GM19452 (cell line): ENCODE data around the gene RARS2.
A peak's percentile ranks its signal among the peaks of the same experiment; 100 is the strongest.
"Not testable (repeated sequence)": the region's sequence is repeated elsewhere in the genome, so short reads cannot be mapped to it uniquely, and the experiment has no call there.

Source experiments
- ATAC-seq: cut with Tn5 transposase; IDR thresholded peaks from one replicate; pipeline ENCODE4 v1.9.1; 2021; ENCODE audit not compliant: unreplicated experiment

The RARS2 gene

DNA sequence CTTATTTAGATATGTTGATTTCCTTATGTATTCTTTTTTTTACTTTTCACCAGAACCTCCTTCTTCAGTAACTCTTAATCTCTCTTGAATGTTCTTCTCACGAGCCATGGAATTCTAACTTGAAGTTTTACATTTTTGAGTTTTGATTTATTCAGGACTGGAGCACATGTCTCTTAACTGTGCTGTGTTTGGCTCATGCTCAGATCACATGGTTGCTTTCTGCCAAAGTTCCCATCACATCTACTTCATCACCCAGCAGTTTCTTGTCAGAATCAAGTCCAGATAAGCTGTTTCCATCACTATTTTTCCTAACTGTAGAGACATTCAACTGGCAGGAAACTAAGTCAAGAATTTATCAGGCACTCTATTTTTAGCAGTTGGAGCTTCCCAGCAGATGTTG, 85.3 kb downstream of the RARS2 start:
- ATAC-seq = no peak

GRCh38 chr6:87501809-87502572, 87.8 kb downstream of the RARS2 start:
- ATAC-seq = no peak

- no peak for ATAC-seq
Measured at GRCh38 chr6:87498048-87498447, 91.7 kb downstream of the RARS2 start.

DNA sequence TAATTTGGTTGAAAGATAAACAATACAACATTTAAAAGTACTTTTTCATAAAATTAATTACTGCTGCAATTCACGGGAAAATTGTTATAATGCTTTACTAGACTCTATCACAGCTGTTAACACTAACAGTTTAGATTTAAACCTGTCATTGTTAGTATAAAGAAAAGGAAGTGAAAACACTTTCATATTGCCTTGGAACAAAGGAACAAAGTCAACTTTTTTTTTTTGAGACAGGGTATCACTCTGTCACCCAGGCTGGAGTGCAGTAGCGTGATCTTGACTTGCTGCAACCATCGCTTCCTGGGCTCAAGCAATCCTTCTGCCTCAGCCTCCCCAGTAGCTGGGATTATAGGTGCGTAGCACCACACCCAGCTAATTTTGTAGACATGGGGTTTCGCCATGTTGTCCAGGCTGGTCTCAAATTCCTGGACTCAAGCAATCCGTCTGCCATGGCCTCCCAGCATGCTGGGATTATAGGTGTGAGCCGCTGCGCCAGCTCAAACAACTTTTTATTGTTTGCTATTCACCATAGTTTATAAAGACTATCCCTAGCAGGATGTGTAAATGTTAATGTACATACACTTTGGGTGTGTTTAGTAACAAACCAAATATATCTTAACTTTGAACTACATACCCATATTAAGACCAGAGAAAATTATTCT, 94.9 kb downstream of the RARS2 start:
- ATAC-seq = peak; percentile 72

GRCh38 chr6:87489326-87489725, 100.5 kb downstream of the RARS2 start:
- not testable (repeated sequence) for ATAC-seq

GRCh38 chr6:87487555-87487954, 102.2 kb downstream of the RARS2 start:
- no peak for ATAC-seq

GRCh38 chr6:87484491-87484890, 105.3 kb downstream of the RARS2 start:
- ATAC-seq = no peak

GRCh38 chr6:87483929-87484328, 105.9 kb downstream of the RARS2 start:
- ATAC-seq = no peak

GRCh38 chr6:87482366-87482765, 107.4 kb downstream of the RARS2 start:
- no peak for ATAC-seq

DNA sequence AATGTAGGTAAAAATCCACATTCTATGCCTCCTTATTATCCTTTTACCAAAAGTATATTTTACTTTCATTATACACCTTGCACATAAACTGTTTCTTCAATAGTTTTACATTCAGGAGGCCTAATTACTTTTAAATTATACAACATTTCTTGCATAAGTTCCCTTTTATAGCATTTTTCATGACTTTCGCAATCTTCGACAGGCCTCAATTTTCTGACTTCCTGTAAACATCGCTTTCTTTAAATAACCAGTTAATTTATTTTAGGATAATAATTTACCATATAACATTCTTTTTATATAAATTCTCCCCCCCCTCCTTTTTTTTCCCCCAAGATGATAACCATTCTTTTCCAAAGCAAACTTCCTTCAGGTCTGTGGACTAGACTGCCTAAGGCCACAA, 107.9 kb downstream of the RARS2 start:
- ATAC-seq = no peak

DNA sequence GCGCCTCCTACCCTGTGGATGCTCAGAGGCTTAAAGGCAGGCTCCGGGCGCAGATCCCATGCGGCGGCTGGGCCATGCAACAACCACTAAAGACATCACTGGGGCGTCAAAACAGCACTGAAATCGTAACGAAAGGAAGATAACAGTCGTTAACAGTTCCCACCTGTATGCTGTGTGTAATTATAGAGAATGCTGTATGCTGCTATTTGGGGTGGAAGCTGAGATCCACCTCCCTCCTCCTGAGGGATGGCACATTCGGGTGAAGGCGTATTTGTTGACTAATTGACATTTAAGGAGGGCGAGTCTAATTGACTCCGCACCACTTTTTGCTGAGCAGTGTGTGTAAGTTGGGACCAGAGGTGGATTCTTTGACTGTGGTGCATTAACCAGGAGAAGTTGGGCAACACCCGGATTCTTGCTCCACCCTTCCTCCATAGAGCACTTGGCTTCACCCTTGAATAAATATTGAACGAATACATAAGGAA, 116.3 kb downstream of the RARS2 start:
- ATAC-seq = peak; percentile 59

- peak; percentile 95 for ATAC-seq
Measured at GRCh38 chr6:87472525-87473418, 117.0 kb downstream of the RARS2 start, which contains the start of gene SLC35A1. TSS of gene SLC35A1 (plus strand) at chr6:87472974. CDS start at chr6:87473004, 30 bp downstream.

- no peak for ATAC-seq
Measured at GRCh38 chr6:87465051-87465450, 124.7 kb downstream of the RARS2 start.
